GM21390 (cell line): ENCODE results near the gene SCN10A.

Experiments
- ATAC-seq: cut with Tn5 transposase; IDR thresholded peaks from one replicate; pipeline ENCODE4 v1.9.1; 2021; ENCODE audit not compliant: unreplicated experiment

Gene SCN10A

GRCh38 chr3:38722781-38723568 lies 93.0 kb downstream of the SCN10A start:
- no peak for ATAC-seq

- no peak for ATAC-seq
Measured at GRCh38 chr3:38721207-38721772, 94.7 kb downstream of the SCN10A start.

- ATAC-seq: no peak
Measured at GRCh38 chr3:38720465-38720864, 95.6 kb downstream of the SCN10A start.

GRCh38 chr3:38717355-38718240 lies 98.4 kb downstream of the SCN10A start:
- no peak for ATAC-seq

GRCh38 chr3:38713121-38713520 lies 102.9 kb downstream of the SCN10A start:
- no peak for ATAC-seq

GRCh38 chr3:38711321-38711720 lies 104.7 kb downstream of the SCN10A start:
- ATAC-seq: no peak

- no peak for ATAC-seq
Measured at GRCh38 chr3:38707730-38708129, 108.3 kb downstream of the SCN10A start.

- ATAC-seq: no peak
Measured at GRCh38 chr3:38706961-38707360, 109.1 kb downstream of the SCN10A start.

GRCh38 chr3:38702231-38702630 lies 113.8 kb downstream of the SCN10A start:
- ATAC-seq: no peak

GRCh38 chr3:38698760-38699159 lies 117.3 kb downstream of the SCN10A start:
- no peak for ATAC-seq

GRCh38 chr3:38698061-38698460 lies 118.0 kb downstream of the SCN10A start:
- ATAC-seq: no peak

- ATAC-seq: no peak
Measured at GRCh38 chr3:38696034-38696433, 120.0 kb downstream of the SCN10A start.

- no peak for ATAC-seq
Measured at GRCh38 chr3:38690185-38690584, 125.8 kb downstream of the SCN10A start.

GRCh38 chr3:38689774-38690173 lies 126.2 kb downstream of the SCN10A start:
- ATAC-seq: no peak

- no peak for ATAC-seq
Measured at GRCh38 chr3:38689346-38689745, 126.7 kb downstream of the SCN10A start.

GRCh38 chr3:38687321-38687720 lies 128.7 kb downstream of the SCN10A start:
- no peak for ATAC-seq

- ATAC-seq: no peak
Measured at GRCh38 chr3:38684546-38684945, 131.5 kb downstream of the SCN10A start.

GRCh38 chr3:38669668-38670067 lies 146.3 kb downstream of the SCN10A start:
- no peak for ATAC-seq

GRCh38 chr3:38662544-38662943 lies 153.5 kb downstream of the SCN10A start:
- no peak for ATAC-seq

GRCh38 chr3:38658841-38659240 lies 157.2 kb downstream of the SCN10A start:
- ATAC-seq: no peak

- ATAC-seq: no peak
Measured at GRCh38 chr3:38657369-38657768, 158.6 kb downstream of the SCN10A start.
